ENCODE results near the gene NKAIN1.

NKAIN1 gene

DNA sequence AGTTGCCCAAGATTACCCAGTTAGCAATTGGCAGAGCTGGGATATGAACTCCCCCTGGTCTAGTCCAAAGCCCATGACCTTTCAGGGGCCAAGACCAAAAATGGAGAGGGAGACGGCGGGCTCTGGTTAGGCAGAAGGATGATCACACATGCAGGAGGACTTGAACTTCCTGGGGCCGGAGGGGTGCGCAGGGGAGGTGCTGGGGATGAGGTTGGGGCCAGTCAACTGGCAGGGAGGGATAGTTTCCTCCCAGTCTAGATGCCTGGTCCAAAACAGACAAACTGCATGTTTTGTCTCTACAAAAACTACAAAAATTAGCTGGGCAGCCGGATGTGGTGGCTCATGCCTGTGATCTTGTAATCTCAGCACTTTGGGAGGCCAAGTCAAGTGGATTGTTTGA, 78.1 kb downstream of the NKAIN1 start:
- peaks cover 0 to 3% of the 10 kb centered on the region in 2 donors for H3K4me1 ChIP-seq (ENCODE audit: control insufficient read depth in 2 of 2, insufficient read depth in 2 of 2, low read length in 2 of 2)
- no peak overlapping the region for H3K4me3 ChIP-seq (ENCODE audit: low read length in 2 of 2)
- H3K9ac ChIP-seq (ENCODE audit: low read depth in 1 of 2, low read length in 2 of 2), result no peak overlapping the region
- H3K27me3 ChIP-seq (ENCODE audit: control insufficient read depth in 2 of 2, insufficient read depth in 2 of 2, low read length in 2 of 2), result no peaks in the 10 kb centered on the region
- no peaks in the 10 kb centered on the region for H3K9me3 ChIP-seq (ENCODE audit: control insufficient read depth in 2 of 2, low read length in 2 of 2)
- H3K36me3 ChIP-seq (ENCODE audit: control insufficient read depth in 2 of 2, insufficient read depth in 2 of 2, low read length in 2 of 2), result no peaks in the 10 kb centered on the region
- no peak overlapping the region for H3K27ac ChIP-seq (ENCODE audit: low read depth in 2 of 2, low read length in 2 of 2)

GRCh38 chr1:31159869-31160611, 79.6 kb downstream of the NKAIN1 start:
- Histone ChIP-seq H3K27ac (ENCODE audit: low read depth in 2 of 2, low read length in 2 of 2) (no peak overlapping the region), H3K4me3 (ENCODE audit: low read length in 2 of 2) (no peak overlapping the region), H3K4me1 (ENCODE audit: control insufficient read depth in 2 of 2, insufficient read depth in 2 of 2, low read length in 2 of 2) (peaks cover 5 to 7% of the 10 kb centered on the region in 2 donors), H3K36me3 (ENCODE audit: control insufficient read depth in 2 of 2, insufficient read depth in 2 of 2, low read length in 2 of 2) (no peaks in the 10 kb centered on the region), H3K9ac (ENCODE audit: low read depth in 1 of 2, low read length in 2 of 2) (no peak overlapping the region), H3K9me3 (ENCODE audit: control insufficient read depth in 2 of 2, low read length in 2 of 2) (no peaks in the 10 kb centered on the region), H3K27me3 (ENCODE audit: control insufficient read depth in 2 of 2, insufficient read depth in 2 of 2, low read length in 2 of 2) (no peaks in the 10 kb centered on the region)

DNA sequence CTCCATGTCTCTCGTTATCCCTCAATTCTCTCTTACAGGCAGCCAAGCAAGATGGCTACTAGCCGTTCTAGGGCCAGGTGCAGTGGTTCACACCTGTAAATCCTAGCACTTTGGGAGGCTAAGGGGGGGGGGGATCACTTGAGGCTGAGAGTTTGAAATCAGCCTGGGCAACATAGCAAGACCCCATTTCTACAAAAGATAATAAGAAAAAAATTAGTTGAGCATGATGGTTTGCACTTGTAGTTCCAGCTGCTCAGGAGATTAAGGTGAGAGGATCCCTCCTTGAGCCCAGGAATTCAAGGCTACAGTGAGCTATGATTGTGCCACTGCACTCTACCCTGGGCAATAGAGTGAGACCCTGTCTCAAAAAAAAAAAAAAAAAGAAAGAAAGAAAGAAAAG, 80.4 kb downstream of the NKAIN1 start:
- H3K27me3 ChIP-seq (ENCODE audit: control insufficient read depth in 2 of 2, insufficient read depth in 2 of 2, low read length in 2 of 2), result no peaks in the 10 kb centered on the region
- no peak overlapping the region for H3K27ac ChIP-seq (ENCODE audit: low read depth in 2 of 2, low read length in 2 of 2)
- no peak overlapping the region for H3K4me3 ChIP-seq (ENCODE audit: low read length in 2 of 2)
- H3K36me3 ChIP-seq (ENCODE audit: control insufficient read depth in 2 of 2, insufficient read depth in 2 of 2, low read length in 2 of 2), result no peaks in the 10 kb centered on the region
- H3K9me3 ChIP-seq (ENCODE audit: control insufficient read depth in 2 of 2, low read length in 2 of 2), result no peaks in the 10 kb centered on the region
- H3K4me1 ChIP-seq (ENCODE audit: control insufficient read depth in 2 of 2, insufficient read depth in 2 of 2, low read length in 2 of 2), result peaks cover 5 to 7% of the 10 kb centered on the region in 2 donors
- H3K9ac ChIP-seq (ENCODE audit: low read depth in 1 of 2, low read length in 2 of 2), result no peak overlapping the region

DNA sequence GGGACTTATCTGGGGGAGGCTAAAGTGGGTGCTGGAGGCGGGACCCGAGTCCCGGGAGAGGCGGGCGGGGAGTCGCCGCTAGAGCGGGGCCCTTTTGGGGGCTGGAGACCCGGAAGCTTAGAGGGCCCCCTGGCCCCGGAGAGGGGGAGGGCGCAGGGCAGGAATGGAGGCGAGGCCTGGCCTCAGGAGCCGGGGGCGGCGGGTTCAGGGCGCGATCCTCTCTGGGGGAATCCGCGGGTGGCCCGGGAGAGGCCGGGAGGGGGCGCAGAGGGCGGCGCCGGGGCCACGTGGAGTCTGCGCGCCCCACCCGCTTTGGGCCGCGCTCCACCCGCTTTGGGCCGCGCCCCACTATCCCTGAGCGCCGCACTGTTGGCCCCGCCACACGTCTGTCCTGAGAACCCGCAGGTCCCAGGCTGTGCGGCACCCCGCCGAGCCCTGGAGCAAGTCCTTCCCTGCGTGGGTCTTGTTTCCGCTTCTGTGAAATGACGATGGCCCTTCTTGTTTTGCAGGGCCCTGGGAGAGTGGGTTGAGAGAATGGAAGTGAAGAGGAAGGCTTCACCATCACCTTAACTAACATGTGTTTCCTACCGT, 84.4 kb downstream of the NKAIN1 start:
- no peaks in the 10 kb centered on the region for H3K9me3 ChIP-seq (ENCODE audit: control insufficient read depth in 2 of 2, low read length in 2 of 2)
- no peaks in the 10 kb centered on the region for H3K36me3 ChIP-seq (ENCODE audit: control insufficient read depth in 2 of 2, insufficient read depth in 2 of 2, low read length in 2 of 2)
- H3K4me1 ChIP-seq (ENCODE audit: control insufficient read depth in 2 of 2, insufficient read depth in 2 of 2, low read length in 2 of 2), result peaks cover 5 to 7% of the 10 kb centered on the region in 2 donors
- H3K27me3 ChIP-seq (ENCODE audit: control insufficient read depth in 2 of 2, insufficient read depth in 2 of 2, low read length in 2 of 2), result no peaks in the 10 kb centered on the region
- H3K9ac ChIP-seq (ENCODE audit: low read depth in 1 of 2, low read length in 2 of 2), result peak overlapping the region; percentile 66 to 75
- H3K27ac ChIP-seq (ENCODE audit: low read depth in 2 of 2, low read length in 2 of 2), result peak overlapping the region; percentile 77 to 78
- peak overlapping the region; percentile 69 to 74 for H3K4me3 ChIP-seq (ENCODE audit: low read length in 2 of 2)

- Histone ChIP-seq H3K27ac (ENCODE audit: low read depth in 2 of 2, low read length in 2 of 2) (peak overlapping the region; percentile 82 to 83), H3K9ac (ENCODE audit: low read depth in 1 of 2, low read length in 2 of 2) (peak overlapping the region; percentile 68 to 75), H3K9me3 (ENCODE audit: control insufficient read depth in 2 of 2, low read length in 2 of 2) (no peaks in the 10 kb centered on the region), H3K27me3 (ENCODE audit: control insufficient read depth in 2 of 2, insufficient read depth in 2 of 2, low read length in 2 of 2) (no peaks in the 10 kb centered on the region), H3K4me1 (ENCODE audit: control insufficient read depth in 2 of 2, insufficient read depth in 2 of 2, low read length in 2 of 2) (peaks cover 4 to 5% of the 10 kb centered on the region in 2 donors), H3K4me3 (ENCODE audit: low read length in 2 of 2) (peak overlapping the region; percentile 69 to 74), H3K36me3 (ENCODE audit: control insufficient read depth in 2 of 2, insufficient read depth in 2 of 2, low read length in 2 of 2) (no peaks in the 10 kb centered on the region)
Observed at GRCh38 chr1:31154632-31155215, 85.0 kb downstream of the NKAIN1 start.

GRCh38 chr1:31154000-31154631, 85.6 kb downstream of the NKAIN1 start:
- Histone ChIP-seq H3K9me3 (ENCODE audit: control insufficient read depth in 2 of 2, low read length in 2 of 2) (no peaks in the 10 kb centered on the region), H3K4me1 (ENCODE audit: control insufficient read depth in 2 of 2, insufficient read depth in 2 of 2, low read length in 2 of 2) (peaks cover 4 to 5% of the 10 kb centered on the region in 2 donors), H3K27me3 (ENCODE audit: control insufficient read depth in 2 of 2, insufficient read depth in 2 of 2, low read length in 2 of 2) (no peaks in the 10 kb centered on the region), H3K27ac (ENCODE audit: low read depth in 2 of 2, low read length in 2 of 2) (peak overlapping the region; percentile 82 to 83), H3K36me3 (ENCODE audit: control insufficient read depth in 2 of 2, insufficient read depth in 2 of 2, low read length in 2 of 2) (no peaks in the 10 kb centered on the region), H3K9ac (ENCODE audit: low read depth in 1 of 2, low read length in 2 of 2) (peak overlapping the region; percentile 68 to 74), H3K4me3 (ENCODE audit: low read length in 2 of 2) (peak overlapping the region; percentile 53 to 67)

GRCh38 chr1:31153423-31153822, 86.3 kb downstream of the NKAIN1 start:
- Histone ChIP-seq H3K36me3 (ENCODE audit: control insufficient read depth in 2 of 2, insufficient read depth in 2 of 2, low read length in 2 of 2) (no peaks in the 10 kb centered on the region), H3K9me3 (ENCODE audit: control insufficient read depth in 2 of 2, low read length in 2 of 2) (no peaks in the 10 kb centered on the region), H3K4me1 (ENCODE audit: control insufficient read depth in 2 of 2, insufficient read depth in 2 of 2, low read length in 2 of 2) (peaks cover 4 to 5% of the 10 kb centered on the region in 2 donors), H3K9ac (ENCODE audit: low read depth in 1 of 2, low read length in 2 of 2) (no peak overlapping the region), H3K4me3 (ENCODE audit: low read length in 2 of 2) (no peak overlapping the region), H3K27me3 (ENCODE audit: control insufficient read depth in 2 of 2, insufficient read depth in 2 of 2, low read length in 2 of 2) (no peaks in the 10 kb centered on the region), H3K27ac (ENCODE audit: low read depth in 2 of 2, low read length in 2 of 2) (no peak overlapping the region)

DNA sequence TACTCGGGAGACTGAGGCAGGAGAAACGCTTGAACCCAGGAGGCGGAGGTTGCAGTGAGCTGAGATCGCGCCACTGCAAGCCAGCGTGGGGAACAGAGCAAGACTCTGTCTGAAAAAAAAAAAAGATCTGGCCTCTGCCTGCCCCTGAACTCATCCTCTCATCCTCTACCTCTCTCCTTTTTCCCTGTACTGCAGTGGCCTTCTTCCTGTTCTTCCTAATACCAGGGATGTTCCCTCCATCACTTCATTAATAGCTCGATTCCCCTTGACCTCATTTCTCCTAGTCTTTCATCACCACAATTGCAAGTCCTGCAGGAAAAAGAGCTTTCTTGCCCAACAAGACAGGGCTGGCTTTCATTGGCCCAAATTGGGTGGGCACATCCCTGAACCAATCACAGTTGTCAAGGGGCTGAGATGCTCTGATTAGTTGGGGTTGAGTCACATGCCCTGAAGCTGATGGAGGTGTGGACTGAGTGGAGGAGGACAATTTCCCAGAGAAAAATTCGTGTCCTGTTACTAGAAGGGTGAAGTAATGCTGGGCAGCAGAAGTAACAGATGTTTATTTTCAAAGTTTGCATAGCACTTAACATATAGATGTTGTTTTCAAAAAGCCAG, 87.4 kb downstream of the NKAIN1 start:
- H3K9me3 ChIP-seq (ENCODE audit: control insufficient read depth in 2 of 2, low read length in 2 of 2), result no peaks in the 10 kb centered on the region
- no peaks in the 10 kb centered on the region for H3K27me3 ChIP-seq (ENCODE audit: control insufficient read depth in 2 of 2, insufficient read depth in 2 of 2, low read length in 2 of 2)
- no peak overlapping the region for H3K27ac ChIP-seq (ENCODE audit: low read depth in 2 of 2, low read length in 2 of 2)
- H3K4me1 ChIP-seq (ENCODE audit: control insufficient read depth in 2 of 2, insufficient read depth in 2 of 2, low read length in 2 of 2), result peaks cover 4 to 5% of the 10 kb centered on the region in 2 donors
- no peak overlapping the region for H3K9ac ChIP-seq (ENCODE audit: low read depth in 1 of 2, low read length in 2 of 2)
- no peaks in the 10 kb centered on the region for H3K36me3 ChIP-seq (ENCODE audit: control insufficient read depth in 2 of 2, insufficient read depth in 2 of 2, low read length in 2 of 2)
- no peak overlapping the region for H3K4me3 ChIP-seq (ENCODE audit: low read length in 2 of 2)

- Histone ChIP-seq H3K9me3 (ENCODE audit: control insufficient read depth in 2 of 2, low read length in 2 of 2) (no peaks in the 10 kb centered on the region), H3K27ac (ENCODE audit: low read depth in 2 of 2, low read length in 2 of 2) (no peak overlapping the region), H3K9ac (ENCODE audit: low read depth in 1 of 2, low read length in 2 of 2) (no peak overlapping the region), H3K36me3 (ENCODE audit: control insufficient read depth in 2 of 2, insufficient read depth in 2 of 2, low read length in 2 of 2) (no peaks in the 10 kb centered on the region), H3K27me3 (ENCODE audit: control insufficient read depth in 2 of 2, insufficient read depth in 2 of 2, low read length in 2 of 2) (no peaks in the 10 kb centered on the region), H3K4me3 (ENCODE audit: low read length in 2 of 2) (no peak overlapping the region), H3K4me1 (ENCODE audit: control insufficient read depth in 2 of 2, insufficient read depth in 2 of 2, low read length in 2 of 2) (peaks cover 4 to 5% of the 10 kb centered on the region in 2 donors)
Observed at GRCh38 chr1:31151402-31151801, 88.3 kb downstream of the NKAIN1 start.

Data from mucosa of rectum (tissue), 2 donors.